H1 (cell line): ENCODE data around the gene TMEM164. TPM values are rescaled to one million over a fixed set of nuclear protein-coding genes. Genes with fewer than 3 reads are reported as not detected.

Experiments
- CREB1 ChIP-seq: IDR thresholded peaks from 2 replicates; pipeline ENCODE4 v1.6.1; 2012; ENCODE audit warnings: inconsistent platforms
- EP300 ChIP-seq, 2 experiments: IDR thresholded peaks; 1 replicate in 1 of 2; 2 replicates in 1 of 2; pipeline ENCODE4 v1.6.1; 2011 to 2012; ENCODE audit warnings: low read depth in 2 of 2, low read length in 2 of 2, mild to moderate bottlenecking in 2 of 2, borderline replicate concordance in 1 of 2, inconsistent platforms in 1 of 2, moderate library complexity in 1 of 2
- HDAC2 ChIP-seq, 2 experiments: fragments of 300-600 bp in 1 of 2; sonication (generic) in 1 of 2; IDR thresholded peaks; 2 replicates each; pipeline ENCODE4 v1.6.1; 2011 to 2012; ENCODE audit warnings: low read depth in 2 of 2, low read length in 2 of 2, mild to moderate bottlenecking in 2 of 2, moderate library complexity in 2 of 2, borderline replicate concordance in 1 of 2, inconsistent platforms in 1 of 2
- PHF8 ChIP-seq: fragments of 200-600 bp; sonication (generic); conservative IDR thresholded peaks from 2 replicates; pipeline ENCODE4 v1.7.1; 2012; ENCODE audit warnings: low read depth, mild to moderate bottlenecking, inconsistent platforms, low read length, moderate library complexity
- RFX5 ChIP-seq: IDR thresholded peaks from 2 replicates; pipeline ENCODE4 v1.6.1; 2011; ENCODE audit warnings: low read depth, low read length, improper control_type of control experiment, borderline replicate concordance
- SRF ChIP-seq: IDR thresholded peaks from 2 replicates; pipeline ENCODE4 v1.6.1; 2011; ENCODE audit warnings: mild to moderate bottlenecking, low read depth, low read length, moderate library complexity
- polyA plus RNA-seq, 7 experiments: library from polyadenylated mRNA; depleted of rRNA in 3 of 7; stranded (reverse) in 5 of 7; unstranded in 2 of 7; fragments of >200 nt in 5 of 7; fragments of 200-250 nt in 2 of 7; gene quantifications; 1 replicate in 5 of 7; 2 replicates in 1 of 7; 4 replicates in 1 of 7; pipeline versions ENCODE4 v1.2.1 to v1.2.3, GENCODE V29; 2011 to 2013; ENCODE audit warnings: missing spikeins in 2 of 7, mixed read lengths in 2 of 7
- total RNA-seq: library from RNA; stranded (reverse); fragmentation: NEBNext Ultra II Directional; extraction: Animal tissue kit (Norgen Biotek cat#: 25700); gene quantifications from 2 replicates; pipeline ENCODE4 v1.2.1, GENCODE V29; 2021

TMEM164 gene
- total and polyA plus RNA-seq, 2 of the 8 experiments (the other 6 are each of a cell fraction or from before 2014, with no cell fraction given), result 7.3 to 14.8 TPM

DNA sequence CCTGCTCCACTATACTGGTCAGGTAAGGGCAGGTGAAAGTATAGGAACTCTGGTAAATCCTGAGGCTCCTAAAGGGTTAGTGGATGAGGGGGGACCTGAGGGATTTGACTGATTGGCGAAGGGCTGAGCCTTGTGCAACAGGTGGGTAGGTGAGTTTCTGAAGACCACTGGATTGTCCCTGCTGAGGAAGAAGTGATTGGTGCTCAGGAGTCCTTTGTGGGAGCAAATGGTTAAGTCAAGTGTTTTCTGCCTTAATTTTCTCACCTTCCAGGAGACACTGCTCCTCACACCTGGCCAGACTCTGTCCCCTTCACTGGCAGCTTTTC, 158.4 kb downstream of the TMEM164 start (continued):
- TF ChIP-seq RFX5 (no peak), PHF8 (no peak), CREB1 (no peak), EP300 (IDR thresholded peaks at IDR 0.05; ENCODE audit: borderline replicate concordance in 1 of 2, low read depth in 2 of 2, low read length in 2 of 2) (no peak), SRF (no peak), HDAC2 (IDR thresholded peaks at IDR 0.05; ENCODE audit: borderline replicate concordance in 1 of 2, low read depth in 2 of 2, low read length in 2 of 2) (no peak)
